ENCODE results near the gene RHOJ. TPM values are rescaled to one million over a fixed set of nuclear protein-coding genes. Genes with fewer than 3 reads are reported as not detected.

Gene RHOJ
- total RNA-seq, 1 donor from 2014 or later: 1.9 TPM

DNA sequence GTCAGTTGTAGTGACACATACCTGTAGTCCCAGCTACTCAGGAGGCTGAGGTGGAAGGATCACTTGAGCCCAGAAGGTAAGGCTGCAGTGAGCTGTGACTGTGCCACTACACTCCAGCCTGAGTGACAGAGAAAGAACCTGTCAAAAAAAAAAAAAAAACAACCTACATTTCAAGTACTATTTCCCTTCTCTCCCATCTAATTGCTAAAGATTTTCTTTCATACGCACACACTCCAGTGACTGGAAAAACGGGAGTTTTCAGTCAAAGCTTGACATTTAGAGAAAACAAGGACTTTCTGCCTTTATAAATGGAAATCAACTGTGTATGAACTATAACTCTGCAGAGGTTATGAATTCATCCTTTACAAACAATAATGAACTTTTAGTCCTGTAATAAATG lies 88.6 kb downstream of the RHOJ start:
- H3K27me3 Mint-ChIP-seq: peaks cover 4% of the 10 kb centered on the region
- TF ChIP-seq, protein P1, sequence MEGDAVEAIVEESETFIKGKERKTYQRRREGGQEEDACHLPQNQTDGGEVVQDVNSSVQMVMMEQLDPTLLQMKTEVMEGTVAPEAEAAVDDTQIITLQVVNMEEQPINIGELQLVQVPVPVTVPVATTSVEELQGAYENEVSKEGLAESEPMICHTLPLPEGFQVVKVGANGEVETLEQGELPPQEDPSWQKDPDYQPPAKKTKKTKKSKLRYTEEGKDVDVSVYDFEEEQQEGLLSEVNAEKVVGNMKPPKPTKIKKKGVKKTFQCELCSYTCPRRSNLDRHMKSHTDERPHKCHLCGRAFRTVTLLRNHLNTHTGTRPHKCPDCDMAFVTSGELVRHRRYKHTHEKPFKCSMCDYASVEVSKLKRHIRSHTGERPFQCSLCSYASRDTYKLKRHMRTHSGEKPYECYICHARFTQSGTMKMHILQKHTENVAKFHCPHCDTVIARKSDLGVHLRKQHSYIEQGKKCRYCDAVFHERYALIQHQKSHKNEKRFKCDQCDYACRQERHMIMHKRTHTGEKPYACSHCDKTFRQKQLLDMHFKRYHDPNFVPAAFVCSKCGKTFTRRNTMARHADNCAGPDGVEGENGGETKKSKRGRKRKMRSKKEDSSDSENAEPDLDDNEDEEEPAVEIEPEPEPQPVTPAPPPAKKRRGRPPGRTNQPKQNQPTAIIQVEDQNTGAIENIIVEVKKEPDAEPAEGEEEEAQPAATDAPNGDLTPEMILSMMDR (IDR thresholded peaks at IDR 0.05; ENCODE audit: unreplicated experiment): no peak
- H3K9me3 Mint-ChIP-seq (ENCODE audit: low read depth): no peaks in the 10 kb centered on the region
- no peak for DNase-seq (ENCODE audit: low spot score, unreplicated experiment)
- H3K36me3 Mint-ChIP-seq (ENCODE audit: insufficient read depth): no peaks in the 10 kb centered on the region
- no peaks in the 10 kb centered on the region for H3K4me1 Mint-ChIP-seq (ENCODE audit: low read depth)
- no peak overlapping the region for H3K4me3 Mint-ChIP-seq (ENCODE audit: low read depth)
- no peak overlapping the region for H3K27ac Mint-ChIP-seq

DNA sequence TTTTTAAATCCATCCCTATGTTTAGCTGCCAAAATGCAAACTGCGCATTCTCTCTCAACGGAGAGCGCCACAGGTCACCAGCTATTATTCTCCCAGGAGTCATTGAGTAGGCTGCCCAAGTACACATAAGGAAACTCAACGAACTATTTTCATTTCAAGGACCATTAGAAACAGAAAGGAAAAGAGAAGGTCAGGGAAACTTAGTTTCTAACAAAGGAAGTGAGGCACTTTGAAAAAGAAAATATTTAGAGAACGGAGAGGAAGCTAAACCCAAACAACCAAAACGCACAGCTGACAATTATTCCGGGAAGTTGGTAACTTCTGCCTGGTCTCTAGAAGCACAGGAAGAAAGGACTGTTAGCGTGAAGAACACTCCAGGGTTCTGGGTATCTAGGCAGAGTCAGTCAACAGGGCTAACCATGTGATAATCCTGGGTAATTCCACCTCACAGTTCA lies 91.0 kb downstream of the RHOJ start:
- no peaks in the 10 kb centered on the region for H3K36me3 Mint-ChIP-seq (ENCODE audit: insufficient read depth)
- no peak for DNase-seq (ENCODE audit: low spot score, unreplicated experiment)
- peaks cover 4% of the 10 kb centered on the region for H3K27me3 Mint-ChIP-seq
- no peaks in the 10 kb centered on the region for H3K4me1 Mint-ChIP-seq (ENCODE audit: low read depth)
- H3K4me3 Mint-ChIP-seq (ENCODE audit: low read depth): no peak overlapping the region
- H3K9me3 Mint-ChIP-seq (ENCODE audit: low read depth): no peaks in the 10 kb centered on the region
- no peak overlapping the region for H3K27ac Mint-ChIP-seq
- TF ChIP-seq, protein P1 (IDR thresholded peaks at IDR 0.05; ENCODE audit: unreplicated experiment): no peak

DNA sequence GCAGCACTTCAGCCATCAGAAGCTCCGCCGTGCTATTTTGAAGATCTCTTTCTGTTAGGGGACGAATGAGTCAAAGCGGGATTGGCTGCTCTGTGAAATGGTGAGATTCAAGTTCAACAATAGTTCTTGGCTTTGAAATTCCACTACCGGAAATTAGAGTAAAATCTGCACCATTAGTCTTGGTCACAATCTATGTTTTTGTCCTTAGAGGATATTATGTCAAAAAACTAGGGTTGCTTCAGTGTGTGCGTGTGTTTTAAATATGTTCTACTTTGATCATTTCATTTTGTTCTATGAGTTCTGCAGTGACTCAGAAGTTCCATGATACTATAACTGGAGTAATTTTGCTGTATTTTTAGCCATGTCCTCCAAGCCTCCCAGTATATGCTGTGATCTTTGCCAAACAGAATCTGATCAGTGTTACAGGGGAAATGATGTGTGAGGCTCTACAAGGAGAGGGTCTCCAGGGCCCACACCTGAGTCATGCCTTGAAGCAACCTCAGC lies 91.9 kb downstream of the RHOJ start:
- Mint-ChIP-seq H3K4me1 (ENCODE audit: low read depth) (no peaks in the 10 kb centered on the region), H3K36me3 (ENCODE audit: insufficient read depth) (no peaks in the 10 kb centered on the region), H3K27ac (no peak overlapping the region), H3K27me3 (peaks cover 4% of the 10 kb centered on the region), H3K9me3 (ENCODE audit: low read depth) (no peaks in the 10 kb centered on the region), H3K4me3 (ENCODE audit: low read depth) (no peak overlapping the region)
- TF ChIP-seq, protein P1 (IDR thresholded peaks at IDR 0.05; ENCODE audit: unreplicated experiment): no peak
- no peak for DNase-seq (ENCODE audit: low spot score, unreplicated experiment)

DNA sequence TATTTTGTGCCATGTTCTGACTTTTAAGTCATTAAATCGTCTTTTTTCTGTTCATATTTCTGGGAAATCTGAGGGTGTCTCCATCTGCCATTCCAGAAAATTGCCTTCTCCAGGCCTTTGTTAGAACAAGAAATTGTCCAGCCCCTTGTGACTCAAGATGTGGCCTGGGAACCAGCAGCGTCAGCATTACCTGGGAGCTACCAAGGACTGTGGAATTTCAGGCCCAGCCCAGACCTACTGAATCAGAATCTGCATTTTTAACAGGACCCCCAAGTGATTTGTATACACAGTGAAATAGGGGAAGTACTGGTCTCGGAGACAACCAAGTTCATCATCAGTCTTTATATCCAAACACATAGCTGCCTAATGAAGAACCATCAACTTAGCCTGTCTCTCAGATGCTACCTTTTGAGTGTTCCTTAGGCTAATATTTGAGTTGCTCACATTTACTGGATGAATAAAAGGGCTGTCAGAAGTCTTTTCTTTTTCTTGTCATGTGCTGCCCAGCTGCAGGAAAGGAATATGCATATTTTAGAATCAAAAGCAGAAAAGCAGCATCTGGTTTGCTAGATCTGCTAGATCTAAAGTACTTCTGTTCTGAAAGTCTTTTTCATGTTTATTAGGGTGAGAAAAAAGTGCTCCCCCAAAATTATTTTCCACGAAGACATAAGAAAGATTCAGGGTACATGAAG lies 93.3 kb downstream of the RHOJ start:
- peaks cover 2% of the 10 kb centered on the region for H3K9me3 Mint-ChIP-seq (ENCODE audit: low read depth)
- no peak overlapping the region for H3K27ac Mint-ChIP-seq
- no peak overlapping the region for H3K4me3 Mint-ChIP-seq (ENCODE audit: low read depth)
- TF ChIP-seq, protein P1 (IDR thresholded peaks at IDR 0.05; ENCODE audit: unreplicated experiment): no peak
- H3K27me3 Mint-ChIP-seq: peaks cover 2% of the 10 kb centered on the region
- H3K4me1 Mint-ChIP-seq (ENCODE audit: low read depth): no peaks in the 10 kb centered on the region
- no peak for DNase-seq (ENCODE audit: low spot score, unreplicated experiment)
- no peaks in the 10 kb centered on the region for H3K36me3 Mint-ChIP-seq (ENCODE audit: insufficient read depth)

DNA sequence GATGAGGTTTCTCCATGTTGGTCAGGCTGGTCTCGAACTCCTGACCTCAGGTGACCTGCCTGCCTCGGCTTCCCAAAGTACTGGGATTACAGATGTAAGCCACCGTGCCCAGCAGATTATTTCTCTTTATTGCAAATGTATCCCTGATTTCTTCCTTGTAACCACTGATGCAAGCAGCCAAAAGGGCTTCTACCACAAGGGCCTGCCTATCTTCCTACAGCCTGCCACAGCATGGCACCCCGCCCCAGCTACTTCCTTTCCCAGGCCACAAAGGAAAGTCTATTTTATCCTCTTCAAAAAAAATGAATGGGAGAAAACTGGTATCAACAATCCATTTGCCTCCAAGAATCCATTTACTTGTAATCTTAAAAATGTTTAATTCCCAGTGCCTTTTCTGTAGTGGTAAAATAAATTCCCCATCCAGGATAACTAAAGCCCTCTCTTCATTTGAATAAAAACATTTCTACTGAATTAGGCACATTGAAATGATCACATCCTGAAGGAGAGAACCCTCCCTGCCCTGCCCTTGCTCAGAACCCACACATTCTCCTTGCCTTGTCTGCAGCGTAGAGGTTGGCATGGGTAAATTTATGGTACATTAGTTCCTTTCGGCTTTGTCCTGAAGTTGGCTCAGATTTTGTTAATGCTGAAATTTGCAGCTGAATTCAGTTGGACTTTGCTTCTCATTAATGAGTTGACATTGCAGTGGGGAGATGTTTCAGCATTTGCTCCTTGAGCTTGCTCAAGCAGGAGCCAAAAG lies 95.3 kb downstream of the RHOJ start:
- TF ChIP-seq, protein P1 (IDR thresholded peaks at IDR 0.05; ENCODE audit: unreplicated experiment): no peak
- H3K4me1 Mint-ChIP-seq (ENCODE audit: low read depth): no peaks in the 10 kb centered on the region
- H3K36me3 Mint-ChIP-seq (ENCODE audit: insufficient read depth): no peaks in the 10 kb centered on the region
- peaks cover 2% of the 10 kb centered on the region for H3K27me3 Mint-ChIP-seq
- H3K9me3 Mint-ChIP-seq (ENCODE audit: low read depth): peaks cover 5% of the 10 kb centered on the region
- no peak overlapping the region for H3K4me3 Mint-ChIP-seq (ENCODE audit: low read depth)
- DNase-seq (ENCODE audit: low spot score, unreplicated experiment): no peak
- H3K27ac Mint-ChIP-seq: no peak overlapping the region
